Stimulated activated CD8-positive, alpha-beta memory T cell treated with anti-CD3 and anti-CD28 coated beads, Interleukin-15, amount 100 ng/mL, for 1 hour (primary cell): ENCODE results near the gene SERPINE2.
A peak's percentile ranks its signal among the peaks of the same experiment; 100 is the strongest.

Source experiments
- DNase-seq: peaks from one replicate; pipeline ENCODE4 v3.0.0-alpha.2; 2020; ENCODE audit warnings: low read depth

Gene SERPINE2

DNA sequence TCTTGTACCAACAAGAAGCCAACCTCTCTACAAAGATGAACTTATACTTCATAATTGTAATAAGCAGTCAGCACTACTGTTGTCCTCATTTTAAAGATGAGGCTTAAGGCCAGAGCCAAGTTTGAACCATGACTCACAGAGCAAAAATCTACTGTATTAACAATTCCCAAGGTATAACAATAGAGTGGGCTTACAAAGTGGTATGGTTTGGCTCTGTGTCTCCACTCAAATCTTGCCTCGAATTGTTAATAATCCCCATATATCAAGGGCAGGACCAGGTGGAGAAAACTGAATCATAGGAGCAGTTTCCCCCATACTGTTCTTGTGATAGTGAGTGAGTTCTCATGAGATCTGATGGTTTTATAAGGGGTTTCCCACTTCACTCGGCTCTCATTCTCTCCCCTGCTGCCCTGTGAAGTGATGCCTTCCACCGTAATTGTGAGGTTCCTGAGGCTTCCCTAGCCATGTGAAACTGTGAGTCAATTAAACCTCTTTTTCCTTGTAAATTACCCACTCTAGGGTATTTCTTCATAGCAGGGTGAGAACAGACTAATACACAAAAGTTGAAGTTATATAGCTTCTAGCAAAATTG lies 62.4 kb downstream of the SERPINE2 start:
- DNase-seq: no peak

DNA sequence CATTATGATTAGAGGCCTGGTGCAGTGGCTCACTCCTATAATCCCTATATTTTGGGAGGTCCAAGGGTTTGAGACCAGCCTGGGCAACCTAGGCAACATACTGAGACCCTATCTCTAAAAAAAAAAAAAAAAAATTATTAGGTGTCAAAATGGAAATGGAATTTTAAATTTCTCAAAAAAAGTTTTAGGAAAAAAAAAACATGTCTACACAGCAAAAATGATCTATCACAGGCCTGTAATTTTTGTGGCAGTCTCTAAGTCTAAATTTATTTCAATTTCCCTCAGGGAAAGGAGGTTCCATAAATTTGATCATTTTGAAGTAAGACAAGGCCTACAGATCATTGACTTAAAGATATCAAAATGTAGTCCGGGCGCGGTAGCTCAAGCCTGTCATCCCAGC lies 65.5 kb downstream of the SERPINE2 start:
- no peak for DNase-seq

GRCh38 chr2:223972656-223973102 lies 66.4 kb downstream of the SERPINE2 start:
- no peak for DNase-seq

- no peak for DNase-seq
These were observed 67.4 kb downstream of the SERPINE2 start for GRCh38 chr2:223971731-223972130.

GRCh38 chr2:223970343-223971128 lies 68.5 kb downstream of the SERPINE2 start:
- DNase-seq: peak; percentile 49

- no peak for DNase-seq
These were observed 69.2 kb downstream of the SERPINE2 start for GRCh38 chr2:223969856-223970255.

DNA sequence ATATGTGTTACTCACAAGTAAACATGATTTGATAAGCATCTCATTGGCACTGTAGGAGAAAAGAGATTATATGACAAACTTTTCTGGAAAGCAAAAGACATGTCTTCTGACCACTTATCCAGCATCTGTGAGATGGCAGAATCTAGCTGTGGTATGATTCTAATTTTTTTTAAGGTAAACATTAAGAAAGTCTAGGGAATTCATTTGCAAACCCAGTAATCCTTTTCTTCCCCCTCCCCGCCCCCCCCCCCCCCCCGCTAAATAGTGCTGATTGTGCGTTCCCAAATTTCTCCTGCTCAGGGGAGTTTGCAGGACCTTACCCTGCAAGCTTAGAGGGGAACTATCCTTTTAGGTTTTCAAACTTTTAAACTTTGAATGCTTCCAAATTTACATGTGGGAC lies 69.8 kb downstream of the SERPINE2 start:
- no peak for DNase-seq

GRCh38 chr2:223967981-223968380 lies 71.1 kb downstream of the SERPINE2 start:
- DNase-seq: no peak

DNA sequence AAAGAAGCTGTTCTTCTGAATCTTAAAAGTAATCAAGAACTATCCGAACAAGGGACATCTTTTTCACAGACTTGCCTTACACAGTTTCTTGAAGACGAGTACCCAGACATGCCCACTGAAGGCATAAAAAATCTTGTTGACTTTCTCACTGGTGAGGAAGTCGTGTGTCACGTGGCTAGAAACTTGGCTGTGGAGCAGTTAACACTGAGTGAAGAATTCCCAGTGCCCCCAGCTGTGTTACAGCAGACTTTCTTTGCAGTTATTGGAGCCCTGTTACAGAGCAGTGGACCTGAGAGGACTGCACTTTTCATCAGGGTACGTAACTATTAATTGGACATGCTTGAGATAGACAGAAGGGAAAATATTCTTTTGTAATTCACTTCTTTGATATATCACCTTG lies 79.4 kb downstream of the SERPINE2 start:
- DNase-seq: no peak

- DNase-seq: peak; percentile 98
These were observed 81.8 kb downstream of the SERPINE2 start, which contains the start of gene MRPL44 for GRCh38 chr2:223957092-223957851. Gene MRPL44, plus strand, starts transcription at chr2:223957463. Its CDS starts 10 bp downstream, at chr2:223957473.

DNA sequence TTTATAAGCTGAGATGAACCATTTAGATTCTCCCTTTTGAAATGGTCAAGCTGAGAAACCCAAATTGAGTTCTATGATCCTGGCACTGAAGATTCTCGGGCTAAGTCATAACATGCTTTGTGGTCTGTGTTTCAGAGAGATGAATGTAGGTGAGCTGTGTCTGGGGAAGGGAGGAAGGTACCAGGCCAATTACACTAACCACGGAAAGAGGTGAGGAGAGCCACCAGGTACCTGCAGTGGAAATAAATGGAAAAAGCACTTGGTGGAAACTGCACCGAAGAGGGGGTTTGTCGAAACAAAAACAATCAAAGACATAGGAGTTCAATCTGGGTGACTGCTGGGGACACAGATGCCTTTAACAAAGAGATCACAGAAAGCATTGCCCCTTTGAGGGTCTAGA lies 82.8 kb downstream of the SERPINE2 start:
- DNase-seq: no peak

- DNase-seq: no peak
These were observed 84.7 kb downstream of the SERPINE2 start for GRCh38 chr2:223954401-223954800.

- DNase-seq: no peak
These were observed 86.7 kb downstream of the SERPINE2 start for GRCh38 chr2:223952280-223952968.

GRCh38 chr2:223950448-223951347 lies 88.4 kb downstream of the SERPINE2 start:
- no peak for DNase-seq

DNA sequence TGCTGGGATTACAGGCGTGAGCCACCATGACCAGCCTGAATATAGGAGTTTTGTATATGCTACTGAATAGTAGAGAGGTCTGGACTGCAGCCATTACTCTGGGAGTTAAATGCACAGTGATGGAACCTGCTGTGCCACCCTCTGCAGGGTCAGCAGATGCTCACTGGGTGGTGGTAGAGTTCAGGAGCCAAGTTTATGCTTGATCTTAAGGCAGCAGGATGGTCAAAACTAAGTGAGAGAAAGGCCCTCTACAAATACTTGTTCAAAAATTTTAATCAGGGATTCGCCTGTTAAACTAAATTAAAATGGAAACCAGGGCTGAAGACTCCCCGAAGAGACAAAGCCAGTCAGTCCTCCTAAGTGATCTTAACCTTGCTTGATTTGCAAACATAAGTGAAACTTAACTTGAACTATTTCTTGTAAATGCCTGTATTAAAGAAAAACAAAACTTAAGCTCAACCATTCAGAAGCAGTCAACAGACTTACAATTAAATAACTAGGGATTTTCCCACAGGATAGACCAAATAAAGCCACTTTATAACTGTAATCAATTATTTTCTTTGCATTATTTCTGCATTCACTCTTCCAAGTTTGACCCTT lies 89.7 kb downstream of the SERPINE2 start:
- DNase-seq: no peak

DNA sequence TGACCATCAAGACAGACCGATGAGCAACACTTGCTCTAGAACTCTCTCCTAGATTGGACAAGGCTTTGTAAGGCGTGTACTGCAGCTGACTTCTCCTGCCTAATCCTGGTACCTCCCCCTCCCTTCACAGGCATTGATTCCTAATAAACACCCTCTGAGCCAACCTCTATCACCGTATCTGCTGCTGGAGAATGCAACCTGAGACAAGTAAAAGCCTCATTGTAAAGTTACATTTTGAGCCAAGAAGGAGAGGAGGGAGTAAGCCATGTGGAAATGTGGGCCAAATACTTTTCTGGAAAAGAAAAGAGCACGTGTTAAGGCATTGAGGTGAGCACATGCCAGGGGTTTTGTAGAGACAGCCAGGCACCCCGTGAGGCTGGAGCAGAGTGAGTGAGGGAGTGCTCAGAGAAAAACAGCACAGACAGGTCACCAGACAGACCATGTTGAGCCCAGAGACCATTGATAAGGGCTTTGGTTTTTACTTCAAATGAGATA lies 91.3 kb downstream of the SERPINE2 start:
- DNase-seq: no peak

- DNase-seq: no peak
These were observed 93.3 kb downstream of the SERPINE2 start for GRCh38 chr2:223945755-223946154.

DNA sequence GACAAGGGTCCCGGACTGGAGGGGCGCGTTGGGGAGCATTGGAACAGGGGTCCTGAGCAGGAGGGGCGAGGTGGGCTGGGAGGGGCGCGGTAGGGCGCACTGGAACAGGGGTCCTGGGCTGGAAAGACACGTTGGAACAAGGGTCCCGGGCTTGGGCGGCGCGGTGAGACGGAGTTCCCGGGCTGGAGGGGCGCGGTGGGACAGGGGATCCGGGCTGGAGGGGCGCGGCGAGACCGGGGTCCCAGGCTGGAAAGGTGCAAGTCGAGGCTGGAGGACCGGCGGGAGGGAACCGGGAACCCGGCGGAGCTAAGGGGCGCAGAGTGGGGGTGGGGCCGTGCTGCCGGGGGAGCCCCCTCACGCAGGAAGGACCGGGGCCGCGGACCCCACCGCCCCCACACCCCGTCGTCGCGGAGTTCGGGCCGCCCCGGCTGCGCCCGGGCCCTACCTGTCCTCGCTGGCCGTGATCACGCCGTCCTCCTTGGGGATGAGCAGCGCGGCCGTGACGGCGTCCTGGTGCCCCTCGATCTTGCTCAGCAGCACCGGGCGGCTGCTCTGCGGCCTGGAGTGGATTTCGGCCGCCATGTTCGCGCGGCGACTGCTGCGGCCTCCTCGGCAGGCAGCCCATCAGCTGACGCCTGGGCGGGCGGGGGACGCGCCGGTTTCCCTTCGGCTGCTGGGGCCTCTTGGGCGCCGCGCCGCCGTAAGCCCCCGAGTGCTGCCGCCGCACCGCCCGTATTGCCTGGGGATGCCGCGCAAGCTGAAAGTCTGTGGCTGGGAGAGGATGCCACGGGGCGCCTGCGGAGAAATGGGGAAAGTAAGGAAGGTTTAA lies 94.2 kb downstream of the SERPINE2 start, which contains the start of gene WDFY1:
TSS of gene WDFY1 (minus strand) at position 633 of the 829 bp plus-strand sequence. CDS start at position 582, 51 bp downstream.
- peak; percentile 53 for DNase-seq

GRCh38 chr2:223944166-223944702 lies 94.9 kb downstream of the SERPINE2 start:
- DNase-seq: no peak
